Inflammatory macrophage (primary cell): ENCODE measurements around the gene TSPAN18.

ENCODE experiments used
- DNase-seq, 2 donors: peaks; one replicate each; pipeline ENCODE4 v3.0.0-alpha.2; 2020 to 2022

The TSPAN18 gene

GRCh38 chr11:44893846-44894617 is 167.3 kb downstream of the TSPAN18 start:
- DNase-seq: peak; percentile 27 to 71

- DNase-seq: peak; percentile 56 to 57
These were observed 173.2 kb downstream of the TSPAN18 start for GRCh38 chr11:44899959-44900358.

- DNase-seq: no peak
These were observed 174.4 kb downstream of the TSPAN18 start for GRCh38 chr11:44901120-44901633.

GRCh38 chr11:44901786-44902185 is 175.0 kb downstream of the TSPAN18 start:
- no peak for DNase-seq

- DNase-seq: no peak
These were observed 176.3 kb downstream of the TSPAN18 start for GRCh38 chr11:44903035-44903434.

- no peak for DNase-seq
These were observed 176.8 kb downstream of the TSPAN18 start for GRCh38 chr11:44903518-44903917.

- DNase-seq: no peak
These were observed 177.7 kb downstream of the TSPAN18 start for GRCh38 chr11:44904261-44905020.

GRCh38 chr11:44905131-44905866 is 178.5 kb downstream of the TSPAN18 start:
- DNase-seq: no peak

- DNase-seq: no peak
These were observed 179.9 kb downstream of the TSPAN18 start for GRCh38 chr11:44906649-44907048.

GRCh38 chr11:44909557-44909956 is 182.8 kb downstream of the TSPAN18 start:
- DNase-seq: no peak

- no peak for DNase-seq
These were observed 183.8 kb downstream of the TSPAN18 start for GRCh38 chr11:44910591-44910990.

- peak; percentile 85 to 89 for DNase-seq
These were observed 184.5 kb downstream of the TSPAN18 start for GRCh38 chr11:44911029-44911814.

GRCh38 chr11:44912270-44912987 is 185.7 kb downstream of the TSPAN18 start:
- peak in 1 of 2 donors; percentile 44 for DNase-seq

- DNase-seq: no peak
These were observed 186.7 kb downstream of the TSPAN18 start for GRCh38 chr11:44913502-44913901.

- DNase-seq: no peak
These were observed 187.3 kb downstream of the TSPAN18 start for GRCh38 chr11:44914105-44914504.

GRCh38 chr11:44915004-44915403 is 188.2 kb downstream of the TSPAN18 start:
- DNase-seq: no peak

GRCh38 chr11:44915621-44916020 is 188.9 kb downstream of the TSPAN18 start:
- DNase-seq: peak; percentile 32 to 57

GRCh38 chr11:44916331-44916730 is 189.6 kb downstream of the TSPAN18 start:
- peak; percentile 14 to 36 for DNase-seq

- DNase-seq: peak; percentile 8 to 44
These were observed 190.1 kb downstream of the TSPAN18 start for GRCh38 chr11:44916801-44917385.

- no peak for DNase-seq
These were observed 191.0 kb downstream of the TSPAN18 start for GRCh38 chr11:44917741-44918140.

- DNase-seq: no peak
These were observed 193.7 kb downstream of the TSPAN18 start for GRCh38 chr11:44920451-44920850.
